GM13976 (cell line): ENCODE data around the gene MTMR1.

ENCODE experiments used
- DNase-seq: peaks from one replicate; pipeline ENCODE4 v3.0.0; 2012; ENCODE audit warnings: low spot score
- in situ Hi-C: fragments of 300-500 bp; cut with MboI; formaldehyde crosslinking; loops from one replicate; pipeline ENCODE4 v1.12.0; 2022; ENCODE audit warnings: low sequenced_read_pairs, mixed read lengths, inconsistent platforms; ENCODE audit not compliant: unreplicated experiment
- TF ChIP-seq, protein P1 (sequence below): IDR thresholded peaks from 2 replicates; pipeline ENCODE4 v1.5.1; 2012; ENCODE audit warnings: borderline replicate concordance, mild to moderate bottlenecking; ENCODE audit not compliant: insufficient read depth; ENCODE audit errors: extremely low read depth, missing control alignments, control extremely low read depth

The MTMR1 gene

DNA sequence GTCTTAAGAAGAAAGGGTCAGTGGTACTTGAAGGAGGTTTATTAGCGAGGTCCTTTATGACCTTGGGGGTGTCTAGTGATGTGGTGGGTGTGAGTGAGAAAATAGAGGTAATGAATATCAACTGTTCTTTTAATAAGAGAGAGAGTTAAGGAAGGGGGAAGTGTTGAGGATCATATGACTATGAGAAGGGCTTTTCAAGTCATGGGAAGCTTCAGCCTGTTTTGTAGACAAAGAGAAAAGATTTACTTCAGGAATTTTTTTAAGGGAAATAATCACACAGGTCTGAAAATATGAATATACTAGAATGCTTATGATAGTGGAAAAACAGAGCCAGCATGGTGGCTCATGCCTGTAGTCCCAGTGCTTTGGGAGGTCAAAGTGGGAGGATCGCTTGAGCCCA lies 41.3 kb upstream of the MTMR1 start:
- DNase-seq = no peak
- TF ChIP-seq, protein P1, sequence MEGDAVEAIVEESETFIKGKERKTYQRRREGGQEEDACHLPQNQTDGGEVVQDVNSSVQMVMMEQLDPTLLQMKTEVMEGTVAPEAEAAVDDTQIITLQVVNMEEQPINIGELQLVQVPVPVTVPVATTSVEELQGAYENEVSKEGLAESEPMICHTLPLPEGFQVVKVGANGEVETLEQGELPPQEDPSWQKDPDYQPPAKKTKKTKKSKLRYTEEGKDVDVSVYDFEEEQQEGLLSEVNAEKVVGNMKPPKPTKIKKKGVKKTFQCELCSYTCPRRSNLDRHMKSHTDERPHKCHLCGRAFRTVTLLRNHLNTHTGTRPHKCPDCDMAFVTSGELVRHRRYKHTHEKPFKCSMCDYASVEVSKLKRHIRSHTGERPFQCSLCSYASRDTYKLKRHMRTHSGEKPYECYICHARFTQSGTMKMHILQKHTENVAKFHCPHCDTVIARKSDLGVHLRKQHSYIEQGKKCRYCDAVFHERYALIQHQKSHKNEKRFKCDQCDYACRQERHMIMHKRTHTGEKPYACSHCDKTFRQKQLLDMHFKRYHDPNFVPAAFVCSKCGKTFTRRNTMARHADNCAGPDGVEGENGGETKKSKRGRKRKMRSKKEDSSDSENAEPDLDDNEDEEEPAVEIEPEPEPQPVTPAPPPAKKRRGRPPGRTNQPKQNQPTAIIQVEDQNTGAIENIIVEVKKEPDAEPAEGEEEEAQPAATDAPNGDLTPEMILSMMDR = no peak
- in situ Hi-C loops = no loop called here

- TF ChIP-seq, protein P1 = no peak
- DNase-seq = no peak
These were observed 37.4 kb upstream of the MTMR1 start for GRCh38 chrX:150655788-150656187.

DNA sequence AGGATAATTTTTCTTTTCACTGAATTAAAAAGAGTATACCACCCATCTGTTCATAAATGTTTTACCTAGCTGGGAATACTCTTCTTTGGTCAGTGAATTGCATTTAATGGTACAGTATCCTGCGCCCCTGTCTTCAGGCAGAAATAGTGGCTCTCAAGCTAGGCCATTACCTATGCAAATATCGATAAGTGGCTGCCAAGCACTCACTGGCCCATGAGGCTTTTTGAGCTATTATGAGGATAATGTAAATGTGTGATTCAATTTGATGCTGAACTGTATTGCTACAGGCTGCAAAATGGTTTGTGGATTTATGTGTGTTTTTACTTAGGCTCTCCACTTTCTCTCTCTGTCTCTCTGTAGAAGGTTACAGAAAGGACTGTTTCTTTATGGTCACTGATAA lies 30.1 kb upstream of the MTMR1 start:
- DNase-seq = no peak
- TF ChIP-seq, protein P1 = no peak
- in situ Hi-C loops = no loop called here

More at GRCh38 chrX:150655788-150656187, 37.4 kb upstream of the MTMR1 start:
- in situ Hi-C loops = no loop called here

DNA sequence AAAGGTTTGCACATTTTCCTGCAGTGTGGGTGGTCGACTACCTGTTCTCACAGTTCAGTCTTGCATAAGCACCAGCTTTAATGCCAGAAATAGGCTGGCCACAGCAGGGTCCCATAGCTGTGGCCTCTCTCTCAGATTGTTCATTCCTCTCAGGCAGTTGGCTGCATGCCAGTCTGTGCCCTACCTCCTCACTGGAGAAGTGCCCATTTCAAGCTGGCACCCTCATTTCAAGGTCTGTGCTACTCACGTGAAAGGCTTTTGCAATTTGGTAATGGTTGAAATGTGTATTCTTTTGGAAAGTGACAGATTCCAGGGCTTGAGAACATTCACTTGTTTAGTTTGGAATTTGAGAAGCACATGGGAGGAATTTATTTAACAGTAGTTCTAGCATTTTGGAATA lies 28.9 kb upstream of the MTMR1 start:
- DNase-seq = no peak
- in situ Hi-C loops = no loop called here
- TF ChIP-seq, protein P1 = no peak

DNA sequence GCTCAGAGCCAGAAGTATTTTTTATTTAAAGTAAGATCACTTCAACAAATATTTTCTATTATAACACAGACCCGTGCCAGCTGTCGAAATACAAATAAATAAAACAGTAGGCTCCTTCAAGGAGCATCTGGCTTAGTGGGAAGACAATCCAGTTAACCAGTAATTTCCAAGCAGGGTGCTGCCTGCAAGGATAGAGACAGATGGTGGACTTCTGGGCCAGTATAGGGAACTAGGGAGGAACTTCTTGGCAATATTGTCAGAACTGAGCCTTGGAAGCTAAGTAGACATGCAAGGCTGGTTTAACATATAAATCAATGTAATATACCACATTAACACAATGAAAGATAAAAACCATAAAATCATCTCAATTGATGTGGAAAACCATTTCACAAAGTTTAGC lies 17.0 kb upstream of the MTMR1 start:
- TF ChIP-seq, protein P1 = no peak
- in situ Hi-C loops = loop anchor here (25.0 kb wide), 1 partner anchor 714 kb away; no protein-coding TSS in a partner anchor
- no peak for DNase-seq

DNA sequence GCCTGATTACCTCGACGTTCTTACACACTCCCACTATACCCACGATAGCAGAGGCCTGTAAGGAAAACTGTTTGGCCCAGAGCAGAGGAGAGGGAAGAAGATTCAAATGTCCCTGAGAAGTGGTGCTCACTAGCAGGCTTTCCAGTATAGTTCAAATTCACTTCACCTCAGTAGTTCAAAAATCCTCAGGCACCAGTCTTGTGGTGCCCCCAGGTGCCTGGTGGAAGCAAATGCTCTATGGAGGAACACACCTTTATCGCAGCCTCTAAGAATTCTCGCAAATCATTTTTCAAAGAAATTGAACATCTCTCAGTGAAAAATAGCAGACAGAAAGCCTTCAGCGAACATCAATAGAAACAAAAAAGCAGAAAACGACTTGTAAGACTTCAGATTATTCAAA lies 12.2 kb upstream of the MTMR1 start:
- TF ChIP-seq, protein P1 = peak; percentile 5
- no peak for DNase-seq
- in situ Hi-C loops = loop anchor here (25.0 kb wide), 1 partner anchor 719 kb away; no protein-coding TSS in a partner anchor
